GM23248 (cell line): ENCODE data around the gene LYST.

Experiments used
- EZH2 ChIP-seq: fragments of 200-600 bp; sonication (generic); IDR thresholded peaks from 2 replicates; pipeline ENCODE4 v1.6.1; 2018; ENCODE audit warnings: antibody characterized with exemption, mild to moderate bottlenecking; ENCODE audit not compliant: insufficient read depth, poor library complexity, severe bottlenecking
- EZH2phosphoT487 ChIP-seq: fragments of 200-600 bp; sonication (generic); IDR thresholded peaks from 2 replicates; pipeline ENCODE4 v1.6.1; 2018; ENCODE audit warnings: antibody characterized with exemption, moderate library complexity, mild to moderate bottlenecking, low read depth; ENCODE audit not compliant: insufficient read depth

- TF ChIP-seq EZH2 (no peak), EZH2phosphoT487 (no peak)
Observed at GRCh38 chr1:235622936-235623779, 243.5 kb downstream of the LYST start.
